Transverse colon (tissue), 4 donors: ENCODE data around the gene LPCAT2. TPM values are rescaled to one million over a fixed set of nuclear protein-coding genes. Genes with fewer than 3 reads are reported as not detected.
"Not testable (repeated sequence)": the region's sequence is repeated elsewhere in the genome, so short reads cannot be mapped to it uniquely, and the experiment has no call there.

Experiments used
- DNase-seq: peaks from one replicate; pipeline ENCODE4 v3.0.0-alpha.2; 2019
- H3K27ac ChIP-seq, 4 donors: fragments of 200-600 bp; sonication (generic); 2 replicates each; pipeline ENCODE4 v1.5.1; 2016 to 2018; ENCODE audit warnings: inconsistent platforms in 4 of 4
- H3K27me3 ChIP-seq: fragments of 200-600 bp; sonication (generic); 2 replicates; pipeline ENCODE4 v1.5.1; 2017; ENCODE audit warnings: inconsistent platforms
- H3K36me3 ChIP-seq, 4 donors: fragments of 200-600 bp; sonication (generic); 2 replicates each; pipeline ENCODE4 v1.5.1; 2017 to 2019; ENCODE audit warnings: inconsistent platforms in 4 of 4
- H3K4me1 ChIP-seq, 4 donors: fragments of 200-600 bp; sonication (generic); 2 replicates each; pipeline ENCODE4 v1.5.1; 2017 to 2020; ENCODE audit warnings: inconsistent platforms in 4 of 4
- H3K4me3 ChIP-seq, 4 donors: fragments of 200-600 bp; sonication (generic); 1 replicate in 1 of 4; 2 replicates in 3 of 4; pipeline versions ENCODE4 v1.5.1 to v1.6.1; 2017 to 2019; ENCODE audit warnings: inconsistent platforms in 4 of 4
- H3K9me3 ChIP-seq, 2 donors: fragments of 200-600 bp; sonication (generic); 2 replicates each; pipeline ENCODE4 v1.5.1; 2017 to 2019; ENCODE audit warnings: inconsistent platforms in 2 of 2
- CTCF ChIP-seq, 5 experiments: fragments of 200-600 bp in 3 of 5; fragments of 450-650 bp in 2 of 5; sonication (generic) in 3 of 5; IDR thresholded peaks; 1 replicate in 2 of 5; 2 replicates in 3 of 5; pipeline ENCODE4 v1.5.1; 2016 to 2017; ENCODE audit warnings: antibody characterized with exemption in 5 of 5, inconsistent platforms in 3 of 5, mild to moderate bottlenecking in 2 of 5, moderate library complexity in 1 of 5
- EP300 ChIP-seq: sonication (generic); formaldehyde crosslinking; IDR thresholded peaks from one replicate; pipeline ENCODE4 v1.6.1; 2017; ENCODE audit warnings: antibody characterized with exemption, low read depth
- POLR2A ChIP-seq: fragments of 450-650 bp; IDR thresholded peaks from one replicate; pipeline ENCODE4 v1.6.1; 2016; ENCODE audit warnings: antibody characterized with exemption, mild to moderate bottlenecking, moderate library complexity
- POLR2AphosphoS5 ChIP-seq, 3 donors: sonication (generic); formaldehyde crosslinking; IDR thresholded peaks; one replicate each; pipeline ENCODE4 v1.6.1; 2016; ENCODE audit warnings: antibody characterized with exemption in 3 of 3
- WGBS, 2 donors: methylation state at CpG; one replicate each; pipeline ENCODE4 v1.1.5; 2018; ENCODE audit warnings: low coverage in 1 of 2; 5-methylcytosine and 5-hydroxymethylcytosine counted together
- in situ Hi-C, 4 donors: fragments of 200-750 bp; cut with MboI; loops; one replicate each; pipeline versions ENCODE4 v1.15.0 to v1.15.1; 2017; ENCODE audit warnings: low sequenced_read_pairs in 3 of 4, low pct_ligation_motif_present in 1 of 4, low pct_unique_long_range_greater_than_20kb in 1 of 4
- intact Hi-C: fragments of 100-400 bp; cut with DNase I; formaldehyde crosslinking; loops from one replicate; pipeline ENCODE4 v1.15.1; 2023; ENCODE audit warnings: low total_unique reads
- total RNA-seq, 4 donors: library from RNA; depleted of rRNA; stranded (reverse); fragments of >200 nt; gene quantifications; one replicate each; pipeline ENCODE4 v1.1.0, GENCODE V29; 2016

LPCAT2 gene
- total RNA-seq, 4 donors from 2014 or later: 1.6 to 11.6 (median 6.2) TPM

GRCh38 chr16:55613613-55614335, 104.9 kb downstream of the LPCAT2 start:
- intact Hi-C loops (no loop called here), in situ Hi-C loops (no loop called here)
- no peak overlapping the region for H3K4me3 ChIP-seq
- peaks cover 9% of the 10 kb centered on the region for H3K27me3 ChIP-seq
- no peak for DNase-seq
- H3K27ac ChIP-seq: no peak overlapping the region
- H3K4me1 ChIP-seq: no peaks in the 10 kb centered on the region
- 63 to 67% methylated on average over 6 of the region's 6 CpGs for WGBS, 2 donors
- no peaks in the 10 kb centered on the region for H3K36me3 ChIP-seq
- no peaks in the 10 kb centered on the region for H3K9me3 ChIP-seq
- no peak for TF ChIP-seq CTCF (IDR thresholded peaks at IDR 0.05)
- no peak for TF ChIP-seq EP300
- no peak for TF ChIP-seq POLR2AphosphoS5 (IDR thresholded peaks at IDR 0.05)
- no peak for TF ChIP-seq POLR2A

GRCh38 chr16:55615071-55615470, 106.2 kb downstream of the LPCAT2 start:
- in situ Hi-C loops: no loop called here
- no peak for TF ChIP-seq CTCF (IDR thresholded peaks at IDR 0.05)
- no peak for TF ChIP-seq EP300
- TF ChIP-seq POLR2AphosphoS5 (IDR thresholded peaks at IDR 0.05): no peak
- no peak for TF ChIP-seq POLR2A

GRCh38 chr16:55615670-55616069, 106.8 kb downstream of the LPCAT2 start:
- DNase-seq, H3K4me1 ChIP-seq, H3K27me3 ChIP-seq, H3K4me3 ChIP-seq, in situ Hi-C loops, H3K27ac ChIP-seq, H3K9me3 ChIP-seq, intact Hi-C loops, H3K36me3 ChIP-seq: not testable (repeated sequence)
- 77% methylated on average over 10 of the region's 11 CpGs; no CpG with 5 or more reads in 1 of the 2 donors for WGBS, 2 donors

More at GRCh38 chr16:55615071-55615470, 106.2 kb downstream of the LPCAT2 start:
- no peaks in the 10 kb centered on the region for H3K36me3 ChIP-seq
- H3K27ac ChIP-seq: no peak overlapping the region
- H3K9me3 ChIP-seq: no peaks in the 10 kb centered on the region
- intact Hi-C loops: no loop called here
- no peaks in the 10 kb centered on the region for H3K4me1 ChIP-seq
- no peak overlapping the region for H3K4me3 ChIP-seq
- no peak for DNase-seq
- WGBS, 2 donors: 81 to 89% methylated on average over 1 to 3 of the region's 3 CpGs
- peaks cover 9% of the 10 kb centered on the region for H3K27me3 ChIP-seq

GRCh38 chr16:55621771-55622170, 112.9 kb downstream of the LPCAT2 start:
- H3K27ac ChIP-seq: no peak overlapping the region

More at GRCh38 chr16:55621771-55622170, 112.9 kb downstream of the LPCAT2 start:
- TF ChIP-seq CTCF (IDR thresholded peaks at IDR 0.05): no peak
- no peak for TF ChIP-seq EP300
- no peak for TF ChIP-seq POLR2AphosphoS5 (IDR thresholded peaks at IDR 0.05)
- in situ Hi-C loops (no loop called here), intact Hi-C loops (no loop called here)
- Histone ChIP-seq H3K9me3 (no peaks in the 10 kb centered on the region), H3K36me3 (no peaks in the 10 kb centered on the region), H3K27me3 (no peaks in the 10 kb centered on the region), H3K4me1 (no peaks in the 10 kb centered on the region), H3K4me3 (no peak overlapping the region)
- no peak for DNase-seq
